ENCODE measurements around the gene WDR1.
A peak's percentile ranks its signal among the peaks of the same experiment; 100 is the strongest.

Gene WDR1

DNA sequence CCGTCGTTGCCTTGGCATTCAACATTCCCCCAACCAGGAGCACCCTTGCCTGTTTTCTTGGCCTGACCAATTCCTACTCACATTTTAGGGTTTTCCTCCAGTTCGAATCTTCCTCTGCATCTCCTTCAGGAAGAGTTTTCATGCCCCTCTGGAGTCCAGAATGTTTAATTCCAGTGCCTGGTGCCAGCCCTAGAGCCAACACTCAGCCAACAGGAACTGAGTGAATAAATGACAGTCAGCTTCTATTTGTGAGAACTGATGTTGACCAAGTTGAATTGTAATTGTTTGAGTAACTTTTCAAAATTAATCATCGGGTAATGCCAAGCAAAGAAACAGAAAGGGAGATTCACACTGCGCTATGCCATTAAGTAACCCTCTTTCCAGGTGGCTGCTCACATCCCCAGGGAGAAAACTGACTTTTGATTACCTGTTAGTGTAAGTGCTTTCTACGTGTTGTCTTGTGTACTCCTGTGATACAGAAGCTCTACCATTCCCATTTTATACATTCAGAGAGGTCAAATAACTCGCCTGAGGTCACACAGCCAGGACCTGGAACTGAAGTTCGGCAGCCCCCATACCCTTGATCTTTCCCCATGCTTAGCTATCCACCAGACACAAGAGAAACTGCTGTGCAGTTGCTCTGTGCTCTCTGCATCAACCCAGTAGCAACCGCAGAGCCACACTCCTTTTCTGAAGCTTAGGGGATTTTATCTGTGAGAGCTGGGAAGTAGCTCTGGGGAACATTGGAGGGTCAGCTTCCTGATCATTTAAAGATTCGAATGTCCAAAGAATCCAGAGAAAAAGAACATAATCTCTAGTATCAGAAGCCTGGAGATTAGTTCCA lies 76.3 kb downstream of the WDR1 start:
- no peak for DNase-seq (ENCODE audit: low read depth)

DNA sequence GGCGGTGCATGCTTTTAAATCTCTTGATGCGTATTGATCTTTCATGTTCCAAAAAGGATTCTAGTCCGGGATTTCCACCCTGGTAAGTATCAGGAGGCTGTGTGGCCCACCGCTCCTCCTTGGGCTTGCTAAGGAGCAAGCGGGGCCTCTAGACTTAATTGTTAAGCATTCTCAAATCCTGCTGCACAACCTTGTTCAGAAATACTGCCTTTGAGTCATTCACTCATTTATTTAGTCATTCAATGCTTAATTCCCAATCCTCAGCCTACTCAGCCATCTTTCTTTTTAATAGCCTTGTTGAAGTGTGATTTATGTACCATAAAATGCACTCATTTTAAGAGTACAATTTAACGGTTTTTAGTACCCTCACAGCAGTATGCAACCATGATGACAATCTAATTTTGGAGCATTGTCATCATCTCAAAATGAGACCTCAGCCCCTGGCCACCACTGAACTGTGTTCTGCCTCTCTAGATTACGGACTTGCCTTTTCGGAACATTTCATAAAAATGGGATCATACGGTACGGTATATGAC lies 79.7 kb downstream of the WDR1 start:
- no peak for DNase-seq (ENCODE audit: low read depth)

DNA sequence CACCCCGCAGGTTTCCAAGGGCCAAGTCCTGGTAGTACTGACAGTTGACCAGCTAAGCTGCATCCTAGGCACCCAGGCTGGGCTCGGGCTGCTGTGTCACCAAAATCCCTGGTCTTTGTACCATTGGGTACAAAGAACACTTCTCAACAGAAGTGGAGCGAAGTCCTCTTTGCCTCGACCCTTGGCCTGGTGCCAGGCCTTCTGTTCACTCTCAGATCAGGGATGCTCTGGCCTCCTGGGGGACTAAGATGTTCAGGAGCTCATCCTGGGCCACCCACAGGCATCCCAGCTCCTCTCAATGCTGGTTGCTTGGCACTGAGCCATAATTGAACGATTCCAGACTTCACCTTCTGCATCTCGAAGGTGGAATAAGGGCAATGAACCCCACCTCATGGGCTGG lies 81.5 kb downstream of the WDR1 start:
- no peak for DNase-seq (ENCODE audit: low read depth)

DNA sequence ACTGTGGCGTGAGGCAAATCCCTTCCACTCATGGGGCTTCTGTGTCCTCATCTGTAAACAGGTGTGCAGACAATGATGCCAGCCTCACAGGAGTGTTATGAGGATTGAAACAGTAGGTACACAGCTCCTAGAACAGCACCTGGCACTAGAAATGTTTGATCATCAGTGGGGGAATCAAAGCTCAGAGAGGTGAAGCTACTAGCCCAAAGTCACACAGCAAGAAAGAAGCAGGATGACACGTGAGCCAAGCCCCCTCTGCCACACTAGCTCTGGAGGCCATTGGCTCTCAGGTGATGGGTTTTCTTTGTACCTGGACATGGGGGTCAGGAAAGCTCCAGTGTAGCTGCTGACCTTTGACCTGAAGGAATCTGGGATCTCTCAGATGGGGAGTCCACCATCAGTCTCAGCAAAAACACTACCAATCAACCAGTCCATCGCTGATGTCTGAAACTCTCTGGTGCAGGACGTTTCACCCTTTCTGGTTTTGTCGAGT lies 81.9 kb downstream of the WDR1 start:
- DNase-seq (ENCODE audit: low read depth), result no peak

DNA sequence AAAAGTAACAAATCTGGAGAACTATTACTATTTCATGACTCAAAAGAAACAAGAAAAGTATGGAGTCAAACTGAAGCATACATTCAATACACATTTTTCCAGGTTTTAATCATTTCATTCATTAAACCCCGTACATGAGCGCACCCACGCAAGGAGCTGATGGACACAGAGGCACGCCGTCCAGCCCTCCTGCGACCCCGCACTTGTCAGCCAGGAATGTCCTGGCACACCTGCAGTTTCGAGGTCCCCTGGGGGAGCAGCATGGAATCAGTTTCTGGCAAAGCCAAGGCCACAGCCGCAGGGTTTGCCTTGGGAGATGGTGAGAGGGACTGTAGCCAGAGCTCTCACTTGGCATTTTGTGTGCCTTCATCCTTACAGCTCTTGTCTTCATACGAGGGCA lies 82.5 kb downstream of the WDR1 start:
- DNase-seq (ENCODE audit: low read depth), result no peak

DNA sequence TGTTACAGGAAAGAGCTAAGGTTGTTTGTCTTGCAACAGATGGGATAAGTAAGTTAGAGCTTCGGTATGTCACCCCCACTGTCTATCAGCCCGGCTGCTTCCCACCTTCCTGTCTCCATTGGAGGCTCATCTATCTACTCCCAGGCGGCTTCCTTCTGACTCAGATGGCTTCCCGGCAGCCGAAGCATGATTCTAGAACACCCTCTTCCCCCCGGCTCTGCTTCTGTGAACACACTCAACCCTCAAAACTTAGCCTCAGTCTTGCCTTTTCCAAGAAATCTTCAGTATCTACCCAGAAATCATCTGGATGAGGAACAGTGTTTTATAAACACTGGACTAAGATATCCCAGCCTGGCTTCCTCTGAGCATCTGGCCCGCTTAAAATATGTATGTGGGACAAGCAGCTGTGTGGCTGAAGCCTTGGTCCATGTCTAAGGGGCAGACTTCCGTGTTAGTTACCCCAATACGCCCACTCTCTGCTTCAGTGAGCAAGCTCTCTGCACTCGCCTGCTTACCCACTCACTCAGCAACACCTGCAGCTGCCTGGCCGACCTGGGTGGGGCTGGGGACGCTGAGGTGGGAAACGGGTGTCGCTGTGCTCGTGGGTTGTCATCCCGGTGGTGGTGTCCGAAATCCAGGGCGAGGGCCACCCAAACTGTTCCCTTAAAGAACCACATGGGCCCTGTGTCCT lies 83.3 kb downstream of the WDR1 start:
- peak; percentile 74 for DNase-seq (ENCODE audit: low read depth)

DNA sequence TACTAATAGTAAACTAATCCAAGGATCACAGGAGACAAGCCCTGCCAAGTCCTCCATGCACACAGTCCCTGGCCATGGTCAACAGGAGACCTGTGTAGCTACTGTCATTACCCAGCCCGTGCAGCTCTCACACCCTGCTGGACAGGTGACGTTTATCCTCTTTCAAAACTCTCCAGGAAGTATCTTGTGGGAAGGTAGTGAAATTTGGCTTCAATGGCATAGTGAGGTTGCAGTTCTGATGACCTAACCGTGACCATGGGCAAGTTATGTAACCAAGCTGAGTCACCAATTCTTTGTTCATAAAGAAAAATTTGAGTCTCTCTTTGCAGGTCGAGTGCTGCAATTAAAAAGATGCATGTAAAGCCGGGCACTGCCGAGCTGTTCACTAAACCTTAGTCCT lies 84.0 kb downstream of the WDR1 start:
- DNase-seq (ENCODE audit: low read depth), result peak; percentile 77

DNA sequence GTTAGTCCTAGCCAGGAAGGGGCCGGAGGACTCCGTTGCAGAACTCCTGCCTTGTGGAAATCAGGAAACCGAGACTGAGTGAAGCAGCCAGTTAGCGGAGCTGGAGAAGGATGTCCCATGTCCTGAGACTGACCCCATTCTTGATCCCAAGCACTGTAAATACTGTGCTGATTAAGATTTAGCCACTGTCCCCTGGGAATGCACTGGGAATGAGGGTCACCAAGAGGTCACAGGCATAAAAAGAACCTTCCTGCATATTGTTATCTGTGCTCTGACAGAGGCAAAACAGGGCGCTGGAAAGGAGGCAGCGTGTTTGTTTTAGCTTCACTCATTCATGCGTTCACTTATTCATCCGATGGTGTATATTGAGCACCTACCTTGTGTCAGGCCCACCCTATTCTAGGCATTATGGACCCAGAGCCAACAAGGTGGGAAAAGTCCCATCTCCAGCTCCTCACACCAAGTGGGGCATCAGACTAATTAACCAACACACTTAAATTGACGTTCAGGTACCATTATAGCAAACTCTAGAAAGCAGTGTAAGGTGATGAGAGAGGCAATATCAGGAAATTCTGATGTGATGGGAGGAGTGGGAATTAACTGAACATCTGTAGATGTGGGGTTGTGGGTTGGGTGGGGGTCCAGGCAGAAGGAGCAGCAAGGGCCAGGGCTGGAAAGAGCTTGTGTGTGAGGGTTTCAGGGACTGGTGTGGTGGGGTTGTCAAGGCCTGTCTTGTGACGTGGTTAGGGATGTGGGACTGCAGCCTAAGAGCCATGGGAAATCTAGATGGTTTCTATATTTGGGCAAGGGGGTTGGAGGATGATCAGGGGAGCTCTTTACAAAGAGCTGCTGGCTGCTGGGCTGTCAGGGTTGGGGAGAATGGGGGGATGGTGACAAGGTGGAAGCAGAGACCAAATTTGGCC lies 84.7 kb downstream of the WDR1 start:
- peak; percentile 29 for DNase-seq (ENCODE audit: low read depth)

DNA sequence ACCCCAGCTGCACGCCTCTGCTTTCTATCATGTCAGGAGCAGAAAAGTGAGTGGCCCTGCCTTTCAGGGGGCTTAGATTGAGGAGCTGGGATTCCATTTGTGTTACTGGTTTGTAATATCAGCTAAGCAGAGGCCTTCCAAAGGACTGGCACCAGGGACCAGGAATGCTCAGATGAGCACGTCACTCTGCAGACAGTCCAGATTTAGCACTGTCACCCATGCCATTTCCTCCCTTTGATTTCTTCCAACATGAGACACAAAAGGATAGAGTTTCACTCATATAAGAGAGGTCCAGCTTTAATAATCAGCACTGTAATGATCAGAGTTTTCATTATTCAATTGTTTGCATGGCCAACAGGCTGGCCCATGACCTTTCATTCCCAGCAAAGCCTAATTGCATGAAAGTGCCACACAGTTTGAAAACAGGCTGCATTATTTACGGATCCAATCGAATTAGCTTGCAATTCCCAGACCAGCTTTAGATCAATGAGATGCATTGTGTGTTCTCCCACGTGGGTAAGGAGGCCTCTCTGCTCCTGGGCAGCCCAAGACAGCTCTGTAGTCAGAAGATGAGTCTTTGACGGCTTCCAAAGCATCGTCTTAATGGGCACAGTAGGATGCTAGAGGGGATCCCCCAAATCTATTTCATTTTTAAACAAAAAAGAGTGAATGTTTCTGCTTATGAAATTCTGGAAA lies 85.5 kb downstream of the WDR1 start:
- DNase-seq (ENCODE audit: low read depth), result no peak

DNA sequence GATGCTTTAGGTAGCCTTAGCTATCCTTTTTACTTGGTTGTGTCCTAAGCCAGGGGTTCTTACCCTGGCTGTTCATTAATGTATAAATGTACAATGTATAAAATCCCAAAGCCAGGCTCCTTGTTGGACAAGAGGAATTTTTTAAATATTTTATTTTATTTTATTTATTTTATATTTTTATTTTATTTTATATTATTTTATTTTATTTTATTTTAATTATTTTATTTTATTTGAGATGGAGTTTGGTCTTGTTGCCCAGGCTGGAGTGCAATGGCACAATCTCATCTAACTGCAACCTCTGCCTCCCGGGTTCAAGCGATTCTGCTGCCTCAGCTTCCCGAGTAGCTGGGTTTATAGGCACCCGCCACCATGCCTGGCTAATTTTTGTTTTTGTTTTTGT lies 87.2 kb downstream of the WDR1 start:
- no peak for DNase-seq (ENCODE audit: low read depth)

DNA sequence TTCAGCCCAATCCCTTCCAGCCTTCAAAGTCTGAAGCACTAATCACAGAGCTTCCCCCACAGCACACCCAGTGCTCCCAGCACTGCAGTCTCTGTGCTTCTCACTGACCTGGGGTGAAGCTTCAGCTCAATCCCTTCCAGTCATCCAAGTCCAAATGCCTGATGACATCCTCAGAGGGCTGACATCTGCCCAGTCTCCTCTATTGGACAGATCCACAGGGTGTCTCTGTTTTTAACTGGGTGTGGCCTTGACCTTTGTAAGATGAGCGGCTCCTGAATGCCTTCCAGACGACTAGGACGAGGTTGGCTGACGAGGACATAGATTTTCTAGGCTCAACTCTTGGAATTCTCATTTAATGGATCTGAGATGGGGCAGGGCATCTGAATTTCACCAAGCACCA lies 87.7 kb downstream of the WDR1 start:
- no peak for DNase-seq (ENCODE audit: low read depth)

DNA sequence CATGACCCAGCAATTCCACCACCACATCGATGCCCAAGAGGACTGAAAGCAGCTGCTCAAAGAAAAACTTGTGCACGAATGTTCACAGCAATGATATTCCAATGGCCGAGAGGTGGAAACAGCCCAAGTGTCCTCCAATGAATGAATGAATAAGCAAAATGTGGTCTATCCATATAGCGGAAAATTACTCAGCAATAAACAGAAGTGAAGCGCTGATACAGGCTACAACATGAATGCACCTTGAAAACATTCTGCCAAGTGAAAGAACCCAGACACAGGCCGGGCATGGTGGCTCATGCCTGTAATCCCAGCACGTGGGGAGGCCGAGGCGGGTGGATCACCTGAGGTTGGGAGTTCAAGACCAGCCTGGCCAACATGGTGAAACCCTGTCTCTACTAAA lies 90.1 kb downstream of the WDR1 start:
- DNase-seq (ENCODE audit: low read depth), result no peak

DNA sequence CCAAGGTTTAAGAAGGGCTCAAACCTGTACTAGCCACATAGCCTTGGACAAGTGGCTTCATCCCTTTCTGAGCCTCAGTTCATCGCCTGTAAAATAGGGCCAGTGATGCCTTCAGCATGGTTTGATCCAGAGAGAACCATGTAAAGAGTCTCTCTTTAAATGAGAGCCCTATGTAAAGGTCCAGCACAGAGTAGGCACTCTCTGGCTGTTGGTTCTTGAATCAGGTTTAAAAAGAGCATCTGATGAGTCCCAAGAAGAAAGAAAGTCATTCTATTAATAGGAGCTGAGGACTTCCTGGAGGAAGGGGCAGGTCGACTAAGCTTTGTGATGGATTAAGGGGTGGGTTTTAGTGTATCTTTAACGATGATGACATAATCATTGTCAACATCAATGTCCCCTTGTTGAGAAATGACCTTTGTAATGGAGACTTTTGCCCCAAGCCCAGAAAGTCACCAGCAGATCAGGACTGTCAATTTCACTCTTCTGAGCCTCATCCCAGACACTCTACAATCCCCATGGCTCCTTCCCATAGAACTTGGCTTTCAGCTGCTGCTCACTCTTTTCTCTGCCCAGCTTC lies 91.3 kb downstream of the WDR1 start:
- no peak for DNase-seq (ENCODE audit: low read depth)
